ENCODE data around the gene ANO7. TPM values are rescaled to one million over a fixed set of nuclear protein-coding genes. Genes with fewer than 3 reads are reported as not detected.

The ANO7 gene
- total and polyA plus RNA-seq, 2 of the 13 experiments (the other 11 are each of a cell fraction or from before 2014, with no cell fraction given): 4.1 to 4.9 TPM

DNA sequence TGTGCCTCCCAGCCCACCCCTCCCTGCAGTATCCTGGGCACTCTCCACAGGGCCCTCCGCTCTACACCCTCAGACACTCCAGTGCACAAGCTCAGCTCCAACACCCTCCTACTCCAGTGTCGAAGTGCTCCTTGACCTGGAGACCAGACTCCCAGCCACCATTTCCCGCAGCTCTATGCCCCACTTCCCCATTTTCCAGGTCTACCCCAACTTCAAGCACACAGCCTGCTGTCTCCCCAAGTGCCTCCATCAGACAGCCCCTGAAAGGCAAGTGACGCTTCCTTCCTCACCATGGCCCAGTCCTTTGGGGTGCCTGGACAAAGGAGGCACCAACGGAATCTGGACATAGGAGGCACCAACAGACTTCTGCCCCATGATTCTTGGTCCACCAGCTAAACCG lies 46.4 kb upstream of the ANO7 start:
- peaks cover 19% of the 10 kb centered on the region for H3K4me1 ChIP-seq (ENCODE audit: insufficient read depth, low read length)
- ATAC-seq (no peak), DNase-seq (ENCODE audit: low spot score) (no peak), FAIRE-seq (no peak)
- H4K20me1 ChIP-seq (ENCODE audit: insufficient read depth, low read length): no peaks in the 10 kb centered on the region
- H3K36me3 ChIP-seq (replicated peaks in 1 of 2; ENCODE audit: control insufficient read depth in 1 of 2, insufficient read depth in 2 of 2, low read length in 2 of 2): peaks cover 9 to 14% of the 10 kb centered on the region in 2 experiments; a peak in 4 of 5 replicates
- no peak overlapping the region for H3K9ac ChIP-seq (ENCODE audit: insufficient read depth, low read depth, low read length)
- no peaks in the 10 kb centered on the region for H3K27me3 ChIP-seq (ENCODE audit: control insufficient read depth in 1 of 2, insufficient read depth in 2 of 2, low read length in 2 of 2)
- intact Hi-C loops (cut with micrococcal nuclease; ENCODE audit: unreplicated experiment) (no loop called here), in situ Hi-C loops (cut with HindIII; ENCODE audit: extremely low pct_ligation_motif_present, low pct_unique_long_range_greater_than_20kb) (no loop called here)
- H2AFZ ChIP-seq (ENCODE audit: low read length): no peak overlapping the region
- no TSS peak for BruUV-seq (replicated peaks)
- CTCF ChIA-PET (ENCODE audit: low intra/inter-chr PET ratio, low total read pairs): no interaction called here
- H3K27ac ChIP-seq (ENCODE audit: extremely low read length, insufficient read depth, low read length): no peak overlapping the region
- peaks cover 2% of the 10 kb centered on the region for H3K79me2 ChIP-seq (ENCODE audit: insufficient read depth, low read length)
- H3K9me3 ChIP-seq (ENCODE audit: low read length): no peaks in the 10 kb centered on the region
- no peak overlapping the region for H3K4me2 ChIP-seq (ENCODE audit: low read depth, low read length)
- no peak overlapping the region for H3K4me3 ChIP-seq (replicated peaks in 1 of 3; ENCODE audit: insufficient read depth in 1 of 3, low read depth in 2 of 3, low read length in 3 of 3)
- WGBS (ENCODE audit: low lambda C conversion rate): 88% methylated on average over 6 of the region's 6 CpGs
- POLR2A ChIA-PET: no interaction called here
- no peak for TF ChIP-seq ZNF296 (CRISPR knock-in tag; conservative IDR thresholded peaks at IDR 0.05)
- TF ChIP-seq ZNF207 (IDR thresholded peaks at IDR 0.05; ENCODE audit: borderline replicate concordance): no peak
- TF ChIP-seq, protein P1, sequence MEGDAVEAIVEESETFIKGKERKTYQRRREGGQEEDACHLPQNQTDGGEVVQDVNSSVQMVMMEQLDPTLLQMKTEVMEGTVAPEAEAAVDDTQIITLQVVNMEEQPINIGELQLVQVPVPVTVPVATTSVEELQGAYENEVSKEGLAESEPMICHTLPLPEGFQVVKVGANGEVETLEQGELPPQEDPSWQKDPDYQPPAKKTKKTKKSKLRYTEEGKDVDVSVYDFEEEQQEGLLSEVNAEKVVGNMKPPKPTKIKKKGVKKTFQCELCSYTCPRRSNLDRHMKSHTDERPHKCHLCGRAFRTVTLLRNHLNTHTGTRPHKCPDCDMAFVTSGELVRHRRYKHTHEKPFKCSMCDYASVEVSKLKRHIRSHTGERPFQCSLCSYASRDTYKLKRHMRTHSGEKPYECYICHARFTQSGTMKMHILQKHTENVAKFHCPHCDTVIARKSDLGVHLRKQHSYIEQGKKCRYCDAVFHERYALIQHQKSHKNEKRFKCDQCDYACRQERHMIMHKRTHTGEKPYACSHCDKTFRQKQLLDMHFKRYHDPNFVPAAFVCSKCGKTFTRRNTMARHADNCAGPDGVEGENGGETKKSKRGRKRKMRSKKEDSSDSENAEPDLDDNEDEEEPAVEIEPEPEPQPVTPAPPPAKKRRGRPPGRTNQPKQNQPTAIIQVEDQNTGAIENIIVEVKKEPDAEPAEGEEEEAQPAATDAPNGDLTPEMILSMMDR (CRISPR knock-in tag; IDR thresholded peaks at IDR 0.05): no peak
- no peak for TF ChIP-seq ZNF292 (CRISPR knock-in tag; IDR thresholded peaks at IDR 0.05; ENCODE audit: borderline replicate concordance, low read depth)
- no peak for TF ChIP-seq ZNF557 (CRISPR knock-in tag; IDR thresholded peaks at IDR 0.05)
- TF ChIP-seq, protein P2, sequence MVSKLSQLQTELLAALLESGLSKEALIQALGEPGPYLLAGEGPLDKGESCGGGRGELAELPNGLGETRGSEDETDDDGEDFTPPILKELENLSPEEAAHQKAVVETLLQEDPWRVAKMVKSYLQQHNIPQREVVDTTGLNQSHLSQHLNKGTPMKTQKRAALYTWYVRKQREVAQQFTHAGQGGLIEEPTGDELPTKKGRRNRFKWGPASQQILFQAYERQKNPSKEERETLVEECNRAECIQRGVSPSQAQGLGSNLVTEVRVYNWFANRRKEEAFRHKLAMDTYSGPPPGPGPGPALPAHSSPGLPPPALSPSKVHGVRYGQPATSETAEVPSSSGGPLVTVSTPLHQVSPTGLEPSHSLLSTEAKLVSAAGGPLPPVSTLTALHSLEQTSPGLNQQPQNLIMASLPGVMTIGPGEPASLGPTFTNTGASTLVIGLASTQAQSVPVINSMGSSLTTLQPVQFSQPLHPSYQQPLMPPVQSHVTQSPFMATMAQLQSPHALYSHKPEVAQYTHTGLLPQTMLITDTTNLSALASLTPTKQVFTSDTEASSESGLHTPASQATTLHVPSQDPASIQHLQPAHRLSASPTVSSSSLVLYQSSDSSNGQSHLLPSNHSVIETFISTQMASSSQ (IDR thresholded peaks at IDR 0.05; ENCODE audit: low read depth): no peak
- TF ChIP-seq, protein P2 (CRISPR knock-in tag; IDR thresholded peaks at IDR 0.05; ENCODE audit: borderline replicate concordance): no peak
- TF ChIP-seq ZNF205 (CRISPR knock-in tag; IDR thresholded peaks at IDR 0.05): no peak
- TF ChIP-seq, protein P3, sequence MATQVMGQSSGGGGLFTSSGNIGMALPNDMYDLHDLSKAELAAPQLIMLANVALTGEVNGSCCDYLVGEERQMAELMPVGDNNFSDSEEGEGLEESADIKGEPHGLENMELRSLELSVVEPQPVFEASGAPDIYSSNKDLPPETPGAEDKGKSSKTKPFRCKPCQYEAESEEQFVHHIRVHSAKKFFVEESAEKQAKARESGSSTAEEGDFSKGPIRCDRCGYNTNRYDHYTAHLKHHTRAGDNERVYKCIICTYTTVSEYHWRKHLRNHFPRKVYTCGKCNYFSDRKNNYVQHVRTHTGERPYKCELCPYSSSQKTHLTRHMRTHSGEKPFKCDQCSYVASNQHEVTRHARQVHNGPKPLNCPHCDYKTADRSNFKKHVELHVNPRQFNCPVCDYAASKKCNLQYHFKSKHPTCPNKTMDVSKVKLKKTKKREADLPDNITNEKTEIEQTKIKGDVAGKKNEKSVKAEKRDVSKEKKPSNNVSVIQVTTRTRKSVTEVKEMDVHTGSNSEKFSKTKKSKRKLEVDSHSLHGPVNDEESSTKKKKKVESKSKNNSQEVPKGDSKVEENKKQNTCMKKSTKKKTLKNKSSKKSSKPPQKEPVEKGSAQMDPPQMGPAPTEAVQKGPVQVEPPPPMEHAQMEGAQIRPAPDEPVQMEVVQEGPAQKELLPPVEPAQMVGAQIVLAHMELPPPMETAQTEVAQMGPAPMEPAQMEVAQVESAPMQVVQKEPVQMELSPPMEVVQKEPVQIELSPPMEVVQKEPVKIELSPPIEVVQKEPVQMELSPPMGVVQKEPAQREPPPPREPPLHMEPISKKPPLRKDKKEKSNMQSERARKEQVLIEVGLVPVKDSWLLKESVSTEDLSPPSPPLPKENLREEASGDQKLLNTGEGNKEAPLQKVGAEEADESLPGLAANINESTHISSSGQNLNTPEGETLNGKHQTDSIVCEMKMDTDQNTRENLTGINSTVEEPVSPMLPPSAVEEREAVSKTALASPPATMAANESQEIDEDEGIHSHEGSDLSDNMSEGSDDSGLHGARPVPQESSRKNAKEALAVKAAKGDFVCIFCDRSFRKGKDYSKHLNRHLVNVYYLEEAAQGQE (IDR thresholded peaks at IDR 0.05; ENCODE audit: borderline replicate concordance in 1 of 2, low read depth in 1 of 2, low read length in 2 of 2): no peak
- no peak for TF ChIP-seq ZNF644 (CRISPR knock-in tag; IDR thresholded peaks at IDR 0.05; ENCODE audit: low read depth)
- no peak for TF ChIP-seq NFKBIZ (CRISPR knock-in tag; IDR thresholded peaks at IDR 0.05)
- TF ChIP-seq CC2D1A (CRISPR knock-in tag; IDR thresholded peaks at IDR 0.05): no peak
- no peak for TF ChIP-seq DNMT3B (CRISPR knock-in tag; conservative IDR thresholded peaks at IDR 0.05)
